ENCODE data around the gene TPR.
"Not testable (repeated sequence)": the region's sequence is repeated elsewhere in the genome, so short reads cannot be mapped to it uniquely, and the experiment has no call there.

Gene TPR

GRCh38 chr1:186403632-186404031 lies 28.6 kb upstream of the TPR start:
- H3K4me2 ChIP-seq = no peak overlapping the region
- H3K4me3 ChIP-seq = no peak overlapping the region
- peaks cover 0 to 3% (median 0%) of the 10 kb centered on the region in 11 experiments; a peak in 1 of 22 replicates for H4K20me1 ChIP-seq
- H3K9me3 ChIP-seq (replicated peaks in 1 of 11) = no peaks in the 10 kb centered on the region
- H3K4me1 ChIP-seq = no peaks in the 10 kb centered on the region
- no peak for TF ChIP-seq Cebpa-rat (IDR thresholded peaks at IDR 0.05)
- H3K27ac ChIP-seq = no peak overlapping the region
- no peaks in the 10 kb centered on the region for H3K27me3 ChIP-seq
- H3K36me3 ChIP-seq = peaks cover 50 to 94% (median 78%) of the 10 kb centered on the region in 11 experiments
- H3K9ac ChIP-seq = no peak overlapping the region

- H3K36me3 ChIP-seq = peaks cover 51 to 97% (median 78%) of the 10 kb centered on the region in 11 experiments
- not testable (repeated sequence) for H3K4me1 ChIP-seq; H3K9me3 ChIP-seq (replicated peaks in 1 of 11); H3K4me3 ChIP-seq; H3K4me2 ChIP-seq; H3K27ac ChIP-seq; H3K27me3 ChIP-seq; H3K9ac ChIP-seq; H4K20me1 ChIP-seq
These were observed 26.4 kb upstream of the TPR start for GRCh38 chr1:186401446-186401845.

- H3K27ac ChIP-seq; H3K27me3 ChIP-seq; H3K9me3 ChIP-seq (replicated peaks in 1 of 11); H4K20me1 ChIP-seq; H3K4me1 ChIP-seq; H3K9ac ChIP-seq; H3K4me2 ChIP-seq; H3K4me3 ChIP-seq: not testable (repeated sequence)
- H3K36me3 ChIP-seq = peaks cover 76 to 98% (median 88%) of the 10 kb centered on the region in 11 experiments
These were observed 17.7 kb upstream of the TPR start for GRCh38 chr1:186392711-186393110.

GRCh38 chr1:186391841-186392240 lies 16.8 kb upstream of the TPR start:
- TF ChIP-seq Cebpa-rat (IDR thresholded peaks at IDR 0.05) = no peak
- H3K4me1 ChIP-seq = peaks cover 0 to 5% (median 0%) of the 10 kb centered on the region in 10 experiments; a peak in 1 of 20 replicates
- H3K4me2 ChIP-seq = no peak overlapping the region
- no peaks in the 10 kb centered on the region for H3K27me3 ChIP-seq
- no peaks in the 10 kb centered on the region for H3K9me3 ChIP-seq (replicated peaks in 1 of 11)
- peaks cover 77 to 98% (median 88%) of the 10 kb centered on the region in 11 experiments for H3K36me3 ChIP-seq
- no peak overlapping the region for H3K9ac ChIP-seq
- peaks cover 0 to 8% (median 0%) of the 10 kb centered on the region in 11 experiments; a peak in 5 of 22 replicates for H4K20me1 ChIP-seq
- no peak overlapping the region for H3K27ac ChIP-seq
- no peak overlapping the region for H3K4me3 ChIP-seq

GRCh38 chr1:186390925-186391324 lies 15.9 kb upstream of the TPR start:
- H3K27ac ChIP-seq = no peak overlapping the region
- no peak overlapping the region for H3K4me2 ChIP-seq
- no peak overlapping the region for H3K9ac ChIP-seq
- peaks cover 75 to 98% (median 86%) of the 10 kb centered on the region in 11 experiments for H3K36me3 ChIP-seq
- TF ChIP-seq Cebpa-rat (IDR thresholded peaks at IDR 0.05) = no peak
- H4K20me1 ChIP-seq = peaks cover 0 to 9% (median 0%) of the 10 kb centered on the region in 11 experiments; a peak in 5 of 22 replicates
- H3K4me1 ChIP-seq = peaks cover 0 to 5% (median 0%) of the 10 kb centered on the region in 10 experiments; a peak in 1 of 20 replicates
- H3K4me3 ChIP-seq = no peak overlapping the region
- no peaks in the 10 kb centered on the region for H3K27me3 ChIP-seq
- no peaks in the 10 kb centered on the region for H3K9me3 ChIP-seq (replicated peaks in 1 of 11)

- Histone ChIP-seq H3K4me3 (no peak overlapping the region), H3K4me1 (peaks cover 0 to 5% (median 0%) of the 10 kb centered on the region in 10 experiments; a peak in 1 of 20 replicates), H3K27ac (no peak overlapping the region), H3K27me3 (no peaks in the 10 kb centered on the region), H4K20me1 (peaks cover 0 to 9% (median 0%) of the 10 kb centered on the region in 11 experiments; a peak in 6 of 22 replicates), H3K36me3 (peaks cover 76 to 98% (median 86%) of the 10 kb centered on the region in 11 experiments), H3K9ac (no peak overlapping the region), H3K4me2 (no peak overlapping the region), H3K9me3 (replicated peaks in 1 of 11) (no peaks in the 10 kb centered on the region)
- TF ChIP-seq Cebpa-rat (IDR thresholded peaks at IDR 0.05) = no peak
These were observed 11.8 kb upstream of the TPR start for GRCh38 chr1:186386725-186387383.

- H3K4me1 ChIP-seq = peaks cover 9 to 31% (median 23%) of the 10 kb centered on the region in 10 experiments
- H3K36me3 ChIP-seq = peaks cover 35 to 52% (median 42%) of the 10 kb centered on the region in 11 experiments
- peaks cover 7 to 77% (median 40%) of the 10 kb centered on the region in 11 experiments; a peak in 17 of 22 replicates for H4K20me1 ChIP-seq
- no peaks in the 10 kb centered on the region for H3K27me3 ChIP-seq
- H3K9me3 ChIP-seq (replicated peaks in 1 of 11) = no peaks in the 10 kb centered on the region
- peak overlapping the region; percentile 85 to 92 (median 87) for H3K9ac ChIP-seq
- H3K4me2 ChIP-seq = peak overlapping the region; percentile 83 to 99 (median 91); a peak in 20 of 22 replicates
- TF ChIP-seq Cebpa-rat (IDR thresholded peaks at IDR 0.05) = no peak
- peak overlapping the region; percentile 79 to 98 (median 92) for H3K4me3 ChIP-seq
- peak overlapping the region; percentile 76 to 92 (median 86) for H3K27ac ChIP-seq
These were observed 871 bp upstream of the TPR start for GRCh38 chr1:186375929-186376319.

GRCh38 chr1:186374303-186375151 lies 526 bp downstream of the TPR start:
- peaks cover 6 to 80% (median 47%) of the 10 kb centered on the region in 11 experiments; a peak in 17 of 22 replicates for H4K20me1 ChIP-seq
- peaks cover 9 to 31% (median 23%) of the 10 kb centered on the region in 10 experiments for H3K4me1 ChIP-seq
- no peak for TF ChIP-seq Cebpa-rat (IDR thresholded peaks at IDR 0.05)
- peaks cover 36 to 52% (median 42%) of the 10 kb centered on the region in 11 experiments for H3K36me3 ChIP-seq
- H3K27me3 ChIP-seq = no peaks in the 10 kb centered on the region
- peak overlapping the region; percentile 79 to 98 (median 92) for H3K4me3 ChIP-seq
- H3K9me3 ChIP-seq (replicated peaks in 1 of 11) = no peaks in the 10 kb centered on the region
- H3K4me2 ChIP-seq = peak overlapping the region; percentile 66 to 90 (median 80)
- H3K9ac ChIP-seq = peak overlapping the region; percentile 85 to 92 (median 87)
- peak overlapping the region; percentile 53 to 92 (median 85) for H3K27ac ChIP-seq

GRCh38 chr1:186347837-186348691 lies 27.0 kb downstream of the TPR start:
- H3K9me3 ChIP-seq (replicated peaks in 1 of 11); H3K9ac ChIP-seq; H3K27me3 ChIP-seq; H3K27ac ChIP-seq; H3K4me2 ChIP-seq; H3K4me3 ChIP-seq; H4K20me1 ChIP-seq; H3K4me1 ChIP-seq: not testable (repeated sequence)
- H3K36me3 ChIP-seq = peaks cover 93 to 100% (median 100%) of the 10 kb centered on the region in 11 experiments
